Left ventricle myocardium inferior (tissue), 1 donor: ENCODE measurements around the gene XRN2. TPM values are rescaled to one million over a fixed set of nuclear protein-coding genes. Genes with fewer than 3 reads are reported as not detected.

Experiments
- DNase-seq: peaks from one replicate; pipeline ENCODE4 v3.0.0-alpha.2; 2020
- H3K27ac ChIP-seq: fragments of 200-600 bp; replicated peaks from 2 replicates; pipeline ENCODE4 v1.8.0; 2021
- H3K27me3 ChIP-seq: fragments of 200-600 bp; 2 replicates; pipeline ENCODE4 v1.8.0; 2021; ENCODE audit warnings: low read depth
- H3K36me3 ChIP-seq: fragments of 200-600 bp; 2 replicates; pipeline ENCODE4 v1.8.0; 2021
- H3K4me1 ChIP-seq: fragments of 200-600 bp; 2 replicates; pipeline ENCODE4 v1.8.0; 2021
- H3K4me3 ChIP-seq: fragments of 200-600 bp; 2 replicates; pipeline ENCODE4 v1.8.0; 2021; ENCODE audit warnings: mild to moderate bottlenecking, moderate library complexity
- H3K9me3 ChIP-seq: fragments of 200-600 bp; replicated peaks from 2 replicates; pipeline ENCODE4 v1.8.0; 2021
- intact Hi-C: fragments of 100-400 bp; cut with micrococcal nuclease; formaldehyde crosslinking; loops from one replicate; pipeline ENCODE4 v1.11.0; 2022
- total RNA-seq: library from RNA; stranded (reverse); fragmentation: NEBNext Ultra II Directional; extraction: Animal tissue kit (Norgen Biotek cat#: 25700); gene quantifications from one replicate; pipeline ENCODE4 v1.2.1, GENCODE V29; 2021
- TF ChIP-seq, protein P1 (sequence below): fragments of 200-600 bp; IDR thresholded peaks from 2 replicates; pipeline ENCODE4 v1.8.0; 2021; ENCODE audit warnings: antibody characterized with exemption, mild to moderate bottlenecking, borderline replicate concordance
- donor health status: DM: no; HTN: yes; CAD: no; lungs with severe emphysema.

Gene XRN2
- total RNA-seq, 1 donor from 2014 or later, result 33.7 TPM

DNA sequence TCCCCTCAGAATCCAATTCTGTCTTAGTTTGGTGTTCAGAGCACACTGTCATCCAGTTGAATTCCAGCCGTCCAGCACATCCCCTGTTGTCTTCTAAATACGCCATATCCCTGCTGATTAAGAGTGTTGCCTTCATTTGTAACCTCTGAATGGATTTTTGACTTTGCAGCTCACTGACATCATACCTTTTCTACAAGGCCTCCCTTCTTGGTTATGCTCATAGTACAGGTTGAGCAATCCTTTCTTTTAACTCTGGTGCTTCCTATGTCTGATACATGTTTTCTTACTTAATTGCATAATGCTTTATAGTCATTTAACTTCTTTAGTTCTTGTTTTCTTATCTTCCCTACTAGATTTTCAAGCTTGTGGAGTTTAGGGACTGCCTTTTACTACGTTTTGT lies 36.4 kb downstream of the XRN2 start:
- intact Hi-C loops, result no loop called here
- no peak overlapping the region for H3K27ac ChIP-seq
- no peaks in the 10 kb centered on the region for H3K27me3 ChIP-seq
- no peaks in the 10 kb centered on the region for H3K4me1 ChIP-seq
- H3K4me3 ChIP-seq, result no peak overlapping the region
- TF ChIP-seq, protein P1, sequence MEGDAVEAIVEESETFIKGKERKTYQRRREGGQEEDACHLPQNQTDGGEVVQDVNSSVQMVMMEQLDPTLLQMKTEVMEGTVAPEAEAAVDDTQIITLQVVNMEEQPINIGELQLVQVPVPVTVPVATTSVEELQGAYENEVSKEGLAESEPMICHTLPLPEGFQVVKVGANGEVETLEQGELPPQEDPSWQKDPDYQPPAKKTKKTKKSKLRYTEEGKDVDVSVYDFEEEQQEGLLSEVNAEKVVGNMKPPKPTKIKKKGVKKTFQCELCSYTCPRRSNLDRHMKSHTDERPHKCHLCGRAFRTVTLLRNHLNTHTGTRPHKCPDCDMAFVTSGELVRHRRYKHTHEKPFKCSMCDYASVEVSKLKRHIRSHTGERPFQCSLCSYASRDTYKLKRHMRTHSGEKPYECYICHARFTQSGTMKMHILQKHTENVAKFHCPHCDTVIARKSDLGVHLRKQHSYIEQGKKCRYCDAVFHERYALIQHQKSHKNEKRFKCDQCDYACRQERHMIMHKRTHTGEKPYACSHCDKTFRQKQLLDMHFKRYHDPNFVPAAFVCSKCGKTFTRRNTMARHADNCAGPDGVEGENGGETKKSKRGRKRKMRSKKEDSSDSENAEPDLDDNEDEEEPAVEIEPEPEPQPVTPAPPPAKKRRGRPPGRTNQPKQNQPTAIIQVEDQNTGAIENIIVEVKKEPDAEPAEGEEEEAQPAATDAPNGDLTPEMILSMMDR, result no peak
- DNase-seq, result no peak
- no peaks in the 10 kb centered on the region for H3K9me3 ChIP-seq
- peaks cover 81% of the 10 kb centered on the region for H3K36me3 ChIP-seq

DNA sequence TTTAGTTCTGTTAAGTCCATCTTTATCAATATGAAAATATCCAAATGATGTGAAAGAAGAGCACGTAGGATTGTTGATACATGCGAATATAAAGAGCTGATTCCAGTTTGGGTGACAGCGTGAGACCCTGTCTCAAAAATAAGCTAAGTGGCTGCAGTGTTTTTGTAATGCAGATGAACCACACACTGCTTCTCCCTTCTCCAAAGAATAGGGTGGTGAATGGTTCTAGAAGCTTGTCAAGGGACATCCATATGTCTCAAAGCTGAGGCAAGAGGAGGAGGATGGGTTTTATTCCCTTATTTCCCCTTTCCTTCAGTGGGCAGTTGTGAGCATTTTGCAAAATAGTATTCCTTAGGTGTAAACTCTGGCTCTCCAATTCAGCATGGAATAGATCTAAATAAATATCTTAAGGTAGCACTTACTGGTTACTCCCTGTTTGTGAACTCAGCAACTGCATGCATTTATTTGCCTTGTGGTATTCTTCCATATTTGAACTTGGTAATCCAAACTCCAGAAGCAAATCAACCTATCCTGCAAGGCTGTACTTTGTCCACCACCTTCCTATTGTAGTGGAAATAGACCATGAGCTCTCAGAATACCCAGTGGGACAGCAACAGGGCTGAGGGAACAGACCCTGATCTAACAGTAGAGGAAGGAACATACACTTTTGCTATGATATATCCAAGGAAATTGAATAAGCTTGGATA lies 38.0 kb downstream of the XRN2 start:
- no peaks in the 10 kb centered on the region for H3K9me3 ChIP-seq
- H3K4me3 ChIP-seq, result no peak overlapping the region
- H3K36me3 ChIP-seq, result peaks cover 81% of the 10 kb centered on the region
- TF ChIP-seq, protein P1, result no peak
- intact Hi-C loops, result no loop called here
- H3K27me3 ChIP-seq, result no peaks in the 10 kb centered on the region
- no peak for DNase-seq
- no peak overlapping the region for H3K27ac ChIP-seq
- H3K4me1 ChIP-seq, result no peaks in the 10 kb centered on the region

GRCh38 chr20:21342656-21343345 lies 39.7 kb downstream of the XRN2 start:
- TF ChIP-seq, protein P1, result no peak
- H3K4me1 ChIP-seq, result no peaks in the 10 kb centered on the region
- intact Hi-C loops, result no loop called here
- no peaks in the 10 kb centered on the region for H3K9me3 ChIP-seq
- DNase-seq, result no peak
- H3K27me3 ChIP-seq, result no peaks in the 10 kb centered on the region
- H3K36me3 ChIP-seq, result peaks cover 79% of the 10 kb centered on the region
- no peak overlapping the region for H3K27ac ChIP-seq
- no peak overlapping the region for H3K4me3 ChIP-seq

DNA sequence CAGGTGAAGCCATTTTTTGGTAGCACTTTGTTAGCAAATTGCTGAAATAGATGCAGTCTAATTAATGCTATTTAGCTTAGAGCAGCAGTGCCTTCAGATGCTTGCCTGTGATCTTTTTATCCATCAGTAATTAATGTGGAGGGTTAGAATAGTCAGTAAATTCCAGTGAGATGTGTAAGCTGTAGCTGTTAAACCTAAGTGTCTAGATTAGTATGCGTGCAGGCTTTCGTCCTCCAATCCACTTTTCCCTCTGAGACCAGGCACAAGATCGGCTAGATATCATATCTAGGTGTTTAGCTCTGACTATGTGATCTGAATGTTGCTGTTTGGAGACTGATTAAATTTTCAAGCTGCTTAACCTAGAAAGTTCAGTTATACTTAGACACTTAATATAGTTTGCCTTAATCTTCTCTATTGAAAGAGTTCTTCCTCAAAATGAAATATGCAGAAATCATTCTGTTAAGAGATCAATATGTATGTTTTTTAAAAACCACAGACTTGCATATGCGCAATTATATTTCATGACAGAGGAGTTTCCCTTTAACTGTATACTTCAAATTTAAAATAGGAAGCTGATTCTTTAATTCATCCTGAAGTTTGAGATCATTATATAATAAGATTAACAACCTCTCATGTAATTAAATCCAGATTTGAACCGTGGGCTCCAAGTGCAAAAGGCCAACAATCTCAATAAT lies 41.2 kb downstream of the XRN2 start:
- intact Hi-C loops, result no loop called here
- H3K36me3 ChIP-seq, result peaks cover 81% of the 10 kb centered on the region
- TF ChIP-seq, protein P1, result no peak

GRCh38 chr20:21344961-21345360 lies 41.8 kb downstream of the XRN2 start:
- DNase-seq, result no peak
- H3K4me3 ChIP-seq, result no peak overlapping the region
- H3K27ac ChIP-seq, result no peak overlapping the region
- H3K36me3 ChIP-seq, result peaks cover 81% of the 10 kb centered on the region
- TF ChIP-seq, protein P1, result no peak
- H3K4me1 ChIP-seq, result no peaks in the 10 kb centered on the region
- H3K27me3 ChIP-seq, result no peaks in the 10 kb centered on the region
- intact Hi-C loops, result no loop called here
- no peaks in the 10 kb centered on the region for H3K9me3 ChIP-seq

More for the DNA sequence above, 41.2 kb downstream of the XRN2 start:
- Histone ChIP-seq H3K27ac (no peak overlapping the region), H3K4me3 (no peak overlapping the region), H3K27me3 (no peaks in the 10 kb centered on the region), H3K9me3 (no peaks in the 10 kb centered on the region), H3K4me1 (no peaks in the 10 kb centered on the region)
- no peak for DNase-seq
